HEK293 (cell line): ENCODE results near the gene PLEKHA4.

Source experiments
- EGR2 ChIP-seq: fragments of 450-650 bp; formaldehyde crosslinking; IDR thresholded peaks from 2 replicates; pipeline ENCODE4 v1.5.1; 2016; ENCODE audit warnings: low read depth, missing biosample characterization, missing genetic modification characterization
- HOXD13 ChIP-seq: sonication (generic); formaldehyde crosslinking; IDR thresholded peaks from 2 replicates; pipeline ENCODE4 v1.8.0; 2022; ENCODE audit warnings: missing genetic modification reagents, borderline replicate concordance
- KLF17 ChIP-seq: fragments of 450-650 bp; formaldehyde crosslinking; IDR thresholded peaks from 2 replicates; pipeline ENCODE4 v1.5.1; 2016; ENCODE audit warnings: missing biosample characterization, missing genetic modification characterization
- KLF8 ChIP-seq: fragments of 450-650 bp; formaldehyde crosslinking; IDR thresholded peaks from 2 replicates; pipeline ENCODE4 v1.5.1; 2016; ENCODE audit warnings: missing biosample characterization, missing genetic modification characterization
- PRDM2 ChIP-seq: fragments of 450-650 bp; formaldehyde crosslinking; IDR thresholded peaks from 2 replicates; pipeline ENCODE4 v1.5.1; 2016; ENCODE audit warnings: missing biosample characterization, missing genetic modification characterization, borderline replicate concordance
- RBAK ChIP-seq: fragments of 450-650 bp; formaldehyde crosslinking; IDR thresholded peaks from 2 replicates; pipeline ENCODE4 v1.5.1; 2016; ENCODE audit warnings: missing biosample characterization, missing genetic modification characterization
- SALL2 ChIP-seq: fragments of 450-650 bp; formaldehyde crosslinking; IDR thresholded peaks from 2 replicates; pipeline ENCODE4 v1.5.0; 2017; ENCODE audit warnings: missing biosample characterization, mild to moderate bottlenecking, missing genetic modification characterization, borderline replicate concordance
- SCRT2 ChIP-seq: fragments of 450-650 bp; formaldehyde crosslinking; IDR thresholded peaks from 2 replicates; pipeline ENCODE4 v1.5.1; 2016; ENCODE audit warnings: missing biosample characterization, missing genetic modification characterization
- SP3 ChIP-seq: fragments of 450-650 bp; formaldehyde crosslinking; IDR thresholded peaks from 2 replicates; pipeline ENCODE4 v1.5.1; 2016; ENCODE audit warnings: missing biosample characterization, missing genetic modification characterization
- ZBTB11 ChIP-seq: fragments of 450-650 bp; formaldehyde crosslinking; conservative IDR thresholded peaks from 2 replicates; pipeline ENCODE4 v1.5.1; 2016; ENCODE audit warnings: low read depth, missing biosample characterization, missing genetic modification characterization
- ZBTB49 ChIP-seq: fragments of 450-650 bp; formaldehyde crosslinking; IDR thresholded peaks from 2 replicates; pipeline ENCODE4 v1.5.1; 2016; ENCODE audit warnings: missing biosample characterization, missing genetic modification characterization, low read depth
- ZFP3 ChIP-seq: fragments of 450-650 bp; formaldehyde crosslinking; IDR thresholded peaks from 2 replicates; pipeline ENCODE4 v1.5.1; 2016; ENCODE audit warnings: low read depth, missing biosample characterization, missing genetic modification characterization
- ZIC2 ChIP-seq: fragments of 450-650 bp; formaldehyde crosslinking; IDR thresholded peaks from 2 replicates; pipeline ENCODE4 v1.5.1; 2016; ENCODE audit warnings: missing biosample characterization, missing genetic modification characterization
- ZNF132 ChIP-seq: fragments of 450-650 bp; formaldehyde crosslinking; IDR thresholded peaks from 2 replicates; pipeline ENCODE4 v1.5.1; 2017; ENCODE audit warnings: missing biosample characterization, missing genetic modification characterization, borderline replicate concordance
- ZNF133 ChIP-seq: fragments of 450-650 bp; formaldehyde crosslinking; IDR thresholded peaks from 2 replicates; pipeline ENCODE4 v1.5.1; 2016; ENCODE audit warnings: missing biosample characterization, missing genetic modification characterization
- ZNF140 ChIP-seq: fragments of 450-650 bp; formaldehyde crosslinking; IDR thresholded peaks from 2 replicates; pipeline ENCODE4 v1.5.1; 2016; ENCODE audit warnings: missing biosample characterization, missing genetic modification characterization
- ZNF311 ChIP-seq: fragments of 450-650 bp; formaldehyde crosslinking; IDR thresholded peaks from 2 replicates; pipeline ENCODE4 v1.5.1; 2017; ENCODE audit warnings: missing biosample characterization, missing genetic modification characterization, borderline replicate concordance
- ZNF341 ChIP-seq: fragments of 450-650 bp; formaldehyde crosslinking; IDR thresholded peaks from 2 replicates; pipeline ENCODE4; 2016; ENCODE audit warnings: low read depth, missing biosample characterization, missing genetic modification characterization
- ZNF366 ChIP-seq: fragments of 450-650 bp; formaldehyde crosslinking; conservative IDR thresholded peaks from 2 replicates; pipeline ENCODE4 v1.5.1; 2016; ENCODE audit warnings: missing biosample characterization, missing genetic modification characterization
- ZNF404 ChIP-seq: fragments of 450-650 bp; formaldehyde crosslinking; IDR thresholded peaks from 2 replicates; pipeline ENCODE4 v1.5.1; 2017; ENCODE audit warnings: missing biosample characterization, missing genetic modification characterization
- ZNF423 ChIP-seq: fragments of 450-650 bp; formaldehyde crosslinking; IDR thresholded peaks from 2 replicates; pipeline ENCODE4 v1.5.1; 2016; ENCODE audit warnings: missing biosample characterization, missing genetic modification characterization
- ZNF544 ChIP-seq: fragments of 450-650 bp; formaldehyde crosslinking; IDR thresholded peaks from 2 replicates; pipeline ENCODE4 v1.5.0; 2017; ENCODE audit warnings: missing biosample characterization, missing genetic modification characterization
- ZNF626 ChIP-seq: fragments of 450-650 bp; sonication (Bioruptor Pico); formaldehyde crosslinking; IDR thresholded peaks from 2 replicates; pipeline ENCODE4 v1.5.1; 2018; ENCODE audit warnings: missing biosample characterization, missing genetic modification characterization, inconsistent platforms
- ZNF785 ChIP-seq: fragments of 450-650 bp; formaldehyde crosslinking; IDR thresholded peaks from 2 replicates; pipeline ENCODE4 v1.5.1; 2016; ENCODE audit warnings: missing biosample characterization, missing genetic modification characterization
- ZSCAN18 ChIP-seq: fragments of 450-650 bp; formaldehyde crosslinking; IDR thresholded peaks from 2 replicates; pipeline ENCODE4 v1.5.1; 2016; ENCODE audit warnings: missing biosample characterization, missing genetic modification characterization

The PLEKHA4 gene

GRCh38 chr19:48795055-48795684, 73.2 kb downstream of the PLEKHA4 start (continued):
- no peak for TF ChIP-seq SALL2 (tag by site-specific recombination)
- no peak for TF ChIP-seq EGR2 (tag by site-specific recombination)
- no peak for TF ChIP-seq ZNF341 (tag by site-specific recombination)
- TF ChIP-seq HOXD13 (CRISPR knock-in tag): no peak
- no peak for TF ChIP-seq ZNF366 (tag by site-specific recombination)
- peak; percentile 79 for TF ChIP-seq SP3 (tag by site-specific recombination)
- TF ChIP-seq ZNF626 (tag by site-specific recombination): no peak
- TF ChIP-seq SCRT2 (tag by site-specific recombination): no peak
- TF ChIP-seq ZNF311 (tag by site-specific recombination): no peak
- TF ChIP-seq ZIC2 (tag by site-specific recombination): peak; percentile 45
- no peak for TF ChIP-seq ZBTB49 (tag by site-specific recombination)
- no peak for TF ChIP-seq ZSCAN18 (tag by site-specific recombination)
- no peak for TF ChIP-seq ZNF140 (tag by site-specific recombination)
- peak; percentile 67 for TF ChIP-seq KLF8 (tag by site-specific recombination)
- TF ChIP-seq ZNF404: no peak
- no peak for TF ChIP-seq PRDM2 (tag by site-specific recombination)
- no peak for TF ChIP-seq RBAK (tag by site-specific recombination)
- TF ChIP-seq ZNF423: no peak
- no peak for TF ChIP-seq ZNF133 (tag by site-specific recombination)
- TF ChIP-seq ZNF785 (tag by site-specific recombination): peak; percentile 98
- TF ChIP-seq KLF17 (tag by site-specific recombination): 0 out of 2 replicates have a peak, but pooled peaks have one; percentile 58
- no peak for TF ChIP-seq ZFP3
- TF ChIP-seq ZNF544 (tag by site-specific recombination): no peak
- peak; percentile 73 for TF ChIP-seq ZBTB11 (tag by site-specific recombination)
- no peak for TF ChIP-seq ZNF132 (tag by site-specific recombination)
